Dendritic cell treated with granulocyte-macrophage colony-stimulating factor and Interleukin-4, amounts not matched to agents 40 ng/mL and 50 ng/mL, for 4 days (primary cell): ENCODE results near the gene TTN.
"Not testable (repeated sequence)": the region's sequence is repeated elsewhere in the genome, so short reads cannot be mapped to it uniquely, and the experiment has no call there.

Source experiments
- H3K27ac Mint-ChIP-seq: one replicate; pipeline ENCODE4 v1.8.0; 2022; ENCODE audit warnings: mild to moderate bottlenecking, mixed read lengths
- H3K27me3 Mint-ChIP-seq: one replicate; pipeline ENCODE4 v1.8.0; 2022; ENCODE audit warnings: mild to moderate bottlenecking, mixed read lengths
- H3K36me3 Mint-ChIP-seq: one replicate; pipeline ENCODE4 v1.8.0; 2022; ENCODE audit warnings: low read depth, mixed read lengths
- H3K4me1 Mint-ChIP-seq: one replicate; pipeline ENCODE4 v1.8.0; 2022; ENCODE audit warnings: low read depth, mixed read lengths
- H3K4me3 Mint-ChIP-seq: one replicate; pipeline ENCODE4 v1.8.0; 2022; ENCODE audit warnings: mild to moderate bottlenecking, moderate library complexity, mixed read lengths
- H3K9me3 Mint-ChIP-seq: one replicate; pipeline ENCODE4 v1.8.0; 2022; ENCODE audit warnings: mixed read lengths
- intact Hi-C: fragments of 100-400 bp; cut with micrococcal nuclease; formaldehyde crosslinking; loops from one replicate; pipeline ENCODE4 v1.15.0; 2022

The TTN gene

DNA sequence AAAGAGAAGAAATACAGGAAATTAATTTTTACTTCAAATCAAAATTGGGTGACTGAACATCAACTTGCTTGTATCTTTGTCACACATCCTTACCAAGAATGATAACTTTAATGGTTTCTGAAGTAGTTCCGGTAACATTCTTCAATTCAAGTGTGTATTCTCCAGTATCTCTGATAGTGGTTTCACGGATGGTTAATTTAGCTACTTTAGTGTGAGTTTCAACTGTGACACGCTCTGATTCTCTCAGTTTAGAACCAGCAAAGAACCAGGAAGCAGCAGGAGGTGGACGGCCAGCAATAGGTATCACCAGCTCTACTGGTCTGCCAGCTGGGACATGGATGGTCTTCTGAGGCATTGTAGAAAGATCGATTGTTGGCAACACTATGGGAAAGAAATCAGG, 264.7 kb downstream of the TTN start:
- Mint-ChIP-seq H3K27ac (no peak overlapping the region), H3K4me1 (no peaks in the 10 kb centered on the region), H3K27me3 (no peaks in the 10 kb centered on the region), H3K9me3 (peaks cover 4% of the 10 kb centered on the region), H3K4me3 (no peak overlapping the region), H3K36me3 (peaks cover 93% of the 10 kb centered on the region)
- intact Hi-C loops: no loop called here

DNA sequence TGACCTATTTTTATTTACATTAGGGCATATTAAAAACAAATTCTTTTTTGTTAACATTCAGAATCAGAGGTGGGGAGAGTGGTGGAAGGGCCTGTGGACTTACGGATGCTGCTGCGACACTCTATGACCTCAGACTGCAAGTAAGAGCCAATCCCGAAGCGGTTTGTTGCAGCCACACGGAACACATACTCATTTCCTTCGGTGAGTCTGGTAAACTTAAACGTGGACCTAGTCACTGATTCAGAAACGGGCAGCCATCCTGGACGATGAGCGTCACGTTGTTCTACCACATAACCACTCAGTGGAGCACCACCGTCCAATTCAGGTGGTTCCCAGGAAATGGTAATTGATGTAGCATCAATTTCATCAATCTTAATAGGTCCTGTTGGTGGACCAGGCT, 265.1 kb downstream of the TTN start:
- no peaks in the 10 kb centered on the region for H3K4me1 Mint-ChIP-seq
- H3K9me3 Mint-ChIP-seq: peaks cover under 1% of the 10 kb centered on the region
- intact Hi-C loops: no loop called here
- H3K27me3 Mint-ChIP-seq: no peaks in the 10 kb centered on the region
- no peak overlapping the region for H3K27ac Mint-ChIP-seq
- peaks cover 93% of the 10 kb centered on the region for H3K36me3 Mint-ChIP-seq
- H3K4me3 Mint-ChIP-seq: no peak overlapping the region

DNA sequence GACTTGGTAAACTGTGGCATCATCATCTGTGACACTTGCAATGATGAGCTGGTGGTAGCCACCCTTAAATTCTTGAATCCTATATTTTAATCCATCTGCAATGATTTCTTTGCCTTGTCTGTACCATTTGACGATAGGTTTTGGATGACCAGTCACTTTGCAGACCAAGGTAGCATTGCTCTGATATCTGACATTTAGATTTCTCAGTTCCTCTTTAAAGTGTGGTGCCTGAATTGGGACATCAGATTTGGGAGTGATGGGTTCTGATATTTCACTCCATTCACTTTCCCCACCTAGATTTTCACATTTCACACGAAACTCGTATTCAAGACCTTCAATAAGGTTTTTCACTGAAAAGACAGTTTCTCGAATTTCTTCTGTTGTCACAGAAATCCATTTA, 271.2 kb downstream of the TTN start:
- H3K9me3 Mint-ChIP-seq: no peaks in the 10 kb centered on the region
- peaks cover 94% of the 10 kb centered on the region for H3K36me3 Mint-ChIP-seq
- no peaks in the 10 kb centered on the region for H3K27me3 Mint-ChIP-seq
- H3K27ac Mint-ChIP-seq: no peak overlapping the region
- H3K4me3 Mint-ChIP-seq: no peak overlapping the region
- intact Hi-C loops: no loop called here
- peaks cover 28% of the 10 kb centered on the region for H3K4me1 Mint-ChIP-seq

DNA sequence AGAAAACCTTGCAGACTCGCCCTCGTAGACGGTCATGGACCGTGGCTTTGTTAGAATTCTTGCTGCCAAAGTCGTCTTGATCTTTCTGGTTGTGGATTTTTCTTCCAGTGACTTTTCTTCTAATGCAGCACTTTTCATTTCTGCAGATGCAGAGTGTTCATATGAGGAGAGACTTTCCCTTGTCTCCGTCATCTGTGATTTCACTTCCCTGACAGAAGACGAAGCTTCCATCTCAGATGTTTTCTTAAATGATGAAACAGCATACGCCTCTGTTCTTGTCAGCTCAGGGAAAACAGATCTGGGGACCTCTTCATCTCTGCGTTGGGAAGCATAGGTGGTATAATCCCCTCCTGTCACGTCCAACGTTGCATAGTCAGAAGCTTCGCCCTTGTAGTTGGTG, 276.1 kb downstream of the TTN start:
- H3K4me3 Mint-ChIP-seq: peak overlapping the region; percentile 71
- peaks cover 48% of the 10 kb centered on the region for H3K36me3 Mint-ChIP-seq
- H3K9me3 Mint-ChIP-seq: no peaks in the 10 kb centered on the region
- peak overlapping the region; percentile 98 for H3K27ac Mint-ChIP-seq
- no peaks in the 10 kb centered on the region for H3K27me3 Mint-ChIP-seq
- intact Hi-C loops: loop anchor here (2.0 kb wide), 1 partner anchor 50 kb away; the partner anchor contains the start of gene PLEKHA3
- peaks cover 56% of the 10 kb centered on the region for H3K4me1 Mint-ChIP-seq

DNA sequence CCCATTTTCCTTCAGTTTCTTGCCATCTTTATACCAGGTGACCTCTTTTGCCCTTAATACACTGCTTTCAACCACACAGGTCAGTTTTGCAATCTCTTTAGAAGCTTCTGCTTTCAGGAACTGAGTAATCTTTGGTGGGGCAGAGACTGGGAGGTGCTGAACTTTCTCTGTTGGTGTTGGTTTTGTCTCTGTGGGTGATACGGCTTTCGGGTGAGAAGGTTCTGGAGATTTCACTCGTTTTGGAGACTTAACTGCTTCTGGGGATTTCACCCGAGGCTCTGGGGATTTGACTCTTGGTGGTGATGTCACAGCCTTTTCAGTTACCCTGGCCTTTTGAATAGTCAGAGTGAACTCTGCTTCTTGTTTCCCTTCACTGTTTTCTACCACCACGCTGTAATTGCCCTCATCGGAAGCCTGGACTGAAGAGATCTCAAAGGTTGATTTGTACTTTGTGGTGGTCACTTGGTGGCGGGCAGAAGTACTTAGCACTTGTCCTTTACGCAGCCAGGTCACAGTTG, 276.5 kb downstream of the TTN start:
- Mint-ChIP-seq H3K27ac (peak overlapping the region; percentile 98), H3K4me3 (peak overlapping the region; percentile 71), H3K36me3 (peaks cover 43% of the 10 kb centered on the region), H3K27me3 (no peaks in the 10 kb centered on the region), H3K9me3 (no peaks in the 10 kb centered on the region), H3K4me1 (peaks cover 60% of the 10 kb centered on the region)
- intact Hi-C loops: loop anchor here (2.0 kb wide), 1 partner anchor 50 kb away; the partner anchor contains the start of gene PLEKHA3

DNA sequence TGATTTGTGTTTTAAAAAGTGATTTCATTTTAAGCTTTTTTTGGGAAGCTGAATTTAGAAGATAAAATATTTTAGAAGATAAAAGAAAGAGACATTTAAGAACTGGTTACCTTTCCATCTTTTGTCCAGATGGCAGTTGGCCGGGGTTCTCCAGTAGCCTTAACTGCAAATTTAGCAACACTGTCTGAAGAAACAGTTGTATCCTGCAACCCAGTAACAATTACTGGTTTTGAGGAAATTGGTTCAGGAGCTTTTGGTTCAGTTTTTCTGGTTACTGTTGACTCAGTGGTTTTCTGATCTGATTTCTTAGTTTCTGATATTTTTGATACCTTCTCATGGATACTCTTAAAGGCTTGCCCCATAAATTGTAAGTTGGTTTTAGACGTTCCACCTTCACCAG, 277.1 kb downstream of the TTN start:
- peaks cover 64% of the 10 kb centered on the region for H3K4me1 Mint-ChIP-seq
- H3K36me3 Mint-ChIP-seq: peaks cover 37% of the 10 kb centered on the region
- H3K4me3 Mint-ChIP-seq: peak overlapping the region; percentile 71
- peak overlapping the region; percentile 98 for H3K27ac Mint-ChIP-seq
- H3K9me3 Mint-ChIP-seq: no peaks in the 10 kb centered on the region
- intact Hi-C loops: loop anchor here (2.0 kb wide), 1 partner anchor 49 kb away; the partner anchor contains the start of gene PLEKHA3
- H3K27me3 Mint-ChIP-seq: no peaks in the 10 kb centered on the region

DNA sequence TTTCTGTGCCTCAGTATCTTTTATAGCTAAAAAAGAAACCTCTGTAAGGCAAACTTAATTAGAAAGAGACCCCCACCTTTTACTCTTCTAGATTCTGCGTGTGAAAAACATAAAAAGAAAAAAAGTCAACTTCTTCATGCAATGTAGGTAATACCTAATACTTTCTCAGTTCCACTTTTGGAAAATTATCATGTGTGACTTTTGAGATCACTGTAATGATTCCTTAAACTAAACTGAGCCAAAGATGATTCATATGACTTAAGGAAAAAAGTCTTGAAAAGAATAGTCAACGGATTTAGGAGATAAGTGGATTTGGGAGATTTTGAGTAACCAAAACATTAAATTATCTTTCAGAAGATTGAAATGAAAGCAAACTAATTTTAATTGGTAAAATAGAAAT, 278.0 kb downstream of the TTN start:
- Mint-ChIP-seq H3K4me1 (peaks cover 65% of the 10 kb centered on the region), H3K4me3 (no peak overlapping the region), H3K27ac (peak overlapping the region; percentile 68), H3K9me3 (no peaks in the 10 kb centered on the region), H3K27me3 (no peaks in the 10 kb centered on the region), H3K36me3 (peaks cover 28% of the 10 kb centered on the region)
- intact Hi-C loops: no loop called here

DNA sequence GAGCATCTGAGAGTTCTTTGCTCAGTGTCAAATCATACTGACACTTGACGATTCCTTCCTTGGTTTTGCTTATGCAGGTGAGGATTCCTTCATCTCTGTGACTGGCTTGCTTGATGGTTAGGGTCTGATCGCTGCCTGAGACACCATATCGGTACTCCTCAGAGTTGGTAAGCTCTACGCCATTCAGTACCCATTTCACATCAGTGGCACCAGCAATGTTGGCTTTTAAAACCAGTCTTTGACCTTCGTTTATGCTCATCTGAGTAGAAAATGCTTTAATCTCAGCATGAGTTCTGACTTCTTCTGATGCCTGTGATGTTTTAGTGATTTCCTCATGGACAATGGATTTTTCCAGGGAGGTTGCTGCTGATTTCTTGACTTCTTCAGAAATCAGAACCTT, 278.6 kb downstream of the TTN start:
- Mint-ChIP-seq H3K4me1 (peaks cover 66% of the 10 kb centered on the region), H3K27ac (peak overlapping the region; percentile 68), H3K4me3 (no peak overlapping the region), H3K27me3 (no peaks in the 10 kb centered on the region), H3K36me3 (peaks cover 26% of the 10 kb centered on the region), H3K9me3 (no peaks in the 10 kb centered on the region)
- intact Hi-C loops: no loop called here

DNA sequence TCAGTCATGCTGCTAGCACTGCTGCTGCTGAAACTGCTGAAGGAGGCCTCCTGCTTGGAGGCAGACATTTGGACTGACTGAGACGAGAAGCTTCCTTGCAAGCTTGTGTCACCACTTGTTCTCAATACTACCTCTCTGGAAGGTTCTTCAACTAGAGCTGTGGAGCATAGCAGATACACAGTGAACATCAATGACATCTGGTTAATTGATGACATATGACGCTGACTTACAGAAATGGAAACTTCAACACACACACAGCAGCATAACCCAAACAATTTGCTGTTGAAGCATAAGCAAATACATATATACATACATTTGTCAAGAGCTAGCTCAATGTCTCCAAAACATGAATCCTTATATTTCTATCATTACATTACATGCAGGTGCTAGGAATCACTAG, 279.6 kb downstream of the TTN start:
- H3K9me3 Mint-ChIP-seq: no peaks in the 10 kb centered on the region
- H3K27me3 Mint-ChIP-seq: no peaks in the 10 kb centered on the region
- intact Hi-C loops: no loop called here
- no peak overlapping the region for H3K4me3 Mint-ChIP-seq
- H3K27ac Mint-ChIP-seq: peak overlapping the region; percentile 68
- H3K4me1 Mint-ChIP-seq: peaks cover 61% of the 10 kb centered on the region
- peaks cover 25% of the 10 kb centered on the region for H3K36me3 Mint-ChIP-seq

DNA sequence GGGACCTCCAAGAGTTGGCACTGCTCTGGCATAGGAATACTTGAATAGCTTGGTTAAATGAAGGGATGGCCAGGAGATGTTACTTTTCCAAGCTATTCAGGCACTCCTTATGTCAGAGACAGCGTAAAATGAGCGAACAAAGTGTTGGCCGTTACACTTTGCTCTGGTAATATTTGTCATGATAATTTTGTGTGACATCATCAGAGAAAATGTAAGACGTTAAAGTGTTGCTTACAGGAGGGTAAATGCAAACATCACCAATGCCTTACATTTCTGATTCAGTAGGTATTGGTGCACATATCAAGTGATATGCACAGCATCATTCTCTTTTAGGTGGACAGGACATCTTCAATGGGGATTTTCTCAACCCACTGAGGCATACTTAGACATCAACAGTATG, 281.0 kb downstream of the TTN start:
- intact Hi-C loops: no loop called here
- peaks cover 48% of the 10 kb centered on the region for H3K4me1 Mint-ChIP-seq
- no peak overlapping the region for H3K27ac Mint-ChIP-seq
- H3K27me3 Mint-ChIP-seq: no peaks in the 10 kb centered on the region
- H3K9me3 Mint-ChIP-seq: no peaks in the 10 kb centered on the region
- H3K36me3 Mint-ChIP-seq: peaks cover 20% of the 10 kb centered on the region
- H3K4me3 Mint-ChIP-seq: no peak overlapping the region

DNA sequence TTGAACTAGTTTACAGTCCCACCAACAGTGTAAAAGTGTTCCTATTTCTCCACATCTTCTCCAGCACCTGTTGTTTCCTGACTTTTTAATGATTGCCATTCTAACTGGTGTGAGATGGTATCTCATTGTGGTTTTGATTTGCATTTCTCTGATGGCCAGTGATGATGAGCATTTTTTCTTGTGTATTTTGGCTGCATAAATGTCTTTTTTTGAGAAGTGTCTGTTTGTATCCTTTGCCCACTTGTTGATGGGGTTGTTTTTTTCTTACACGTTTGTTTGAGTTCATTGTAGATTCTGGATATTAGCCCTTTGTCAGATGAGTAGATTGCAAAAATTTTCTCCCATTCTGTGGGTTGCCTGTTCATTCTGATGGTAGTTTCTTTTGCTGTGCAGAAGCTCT, 281.8 kb downstream of the TTN start:
- H3K27me3 Mint-ChIP-seq, intact Hi-C loops, H3K9me3 Mint-ChIP-seq, H3K27ac Mint-ChIP-seq: not testable (repeated sequence)
- H3K36me3 Mint-ChIP-seq: peaks cover 20% of the 10 kb centered on the region
- H3K4me1 Mint-ChIP-seq: peaks cover 40% of the 10 kb centered on the region
- peak overlapping the region; percentile 2 for H3K4me3 Mint-ChIP-seq

DNA sequence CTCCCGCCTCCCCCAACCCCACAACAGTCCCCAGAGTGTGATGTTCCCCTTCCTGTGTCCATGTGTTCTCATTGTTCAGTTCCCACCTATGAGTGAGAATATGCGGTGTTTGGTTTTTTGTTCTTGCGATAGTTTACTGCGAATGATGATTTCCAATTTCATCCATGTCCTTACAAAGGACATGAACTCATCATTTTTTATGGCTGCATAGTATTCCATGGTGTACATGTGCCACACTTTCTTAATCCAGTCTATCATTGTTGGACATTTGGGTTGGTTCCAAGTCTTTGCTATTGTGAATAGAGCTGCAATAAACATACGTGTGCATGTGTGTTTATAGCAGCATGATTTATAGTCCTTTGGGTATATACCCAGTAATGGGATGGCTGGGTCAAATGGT, 282.2 kb downstream of the TTN start:
- H3K36me3 Mint-ChIP-seq: peaks cover 20% of the 10 kb centered on the region
- not testable (repeated sequence) for H3K27ac Mint-ChIP-seq

DNA sequence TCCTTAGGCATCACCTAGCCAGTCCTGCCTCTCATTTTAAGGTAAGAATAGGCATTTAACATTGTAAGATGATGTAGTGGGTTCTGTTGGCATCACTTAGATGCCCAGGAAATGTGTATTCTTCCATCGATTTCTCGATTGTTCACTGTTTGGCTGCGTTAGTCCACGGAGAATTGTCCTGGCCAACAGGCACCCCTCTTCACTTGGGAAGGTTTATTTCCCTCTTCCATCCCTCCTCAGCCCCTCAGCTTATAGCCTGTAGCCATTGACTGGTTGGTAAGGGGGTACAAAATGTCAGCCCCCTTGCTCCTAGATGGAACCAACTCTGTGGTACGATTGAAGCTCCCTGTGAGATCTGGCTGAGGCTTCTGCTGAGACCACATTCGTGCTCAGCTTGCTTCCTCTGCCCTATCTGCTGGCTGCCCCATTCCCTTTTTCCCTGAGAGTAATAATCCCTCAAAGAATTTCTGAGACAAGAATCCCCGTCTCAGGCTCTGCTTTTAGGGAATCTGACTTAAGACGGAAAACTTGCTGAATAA, 283.6 kb downstream of the TTN start:
- H3K27ac Mint-ChIP-seq: peak overlapping the region; percentile 86
- intact Hi-C loops: loop anchor here (2.0 kb wide), 2 partner anchors 43 to 73 kb away; partner anchors contain the start of genes PJVK, PLEKHA3 and PRKRA

More for the DNA sequence above, 282.2 kb downstream of the TTN start:
- peaks cover 37% of the 10 kb centered on the region for H3K4me1 Mint-ChIP-seq
- H3K27me3 Mint-ChIP-seq, H3K9me3 Mint-ChIP-seq, intact Hi-C loops, H3K4me3 Mint-ChIP-seq: not testable (repeated sequence)

DNA sequence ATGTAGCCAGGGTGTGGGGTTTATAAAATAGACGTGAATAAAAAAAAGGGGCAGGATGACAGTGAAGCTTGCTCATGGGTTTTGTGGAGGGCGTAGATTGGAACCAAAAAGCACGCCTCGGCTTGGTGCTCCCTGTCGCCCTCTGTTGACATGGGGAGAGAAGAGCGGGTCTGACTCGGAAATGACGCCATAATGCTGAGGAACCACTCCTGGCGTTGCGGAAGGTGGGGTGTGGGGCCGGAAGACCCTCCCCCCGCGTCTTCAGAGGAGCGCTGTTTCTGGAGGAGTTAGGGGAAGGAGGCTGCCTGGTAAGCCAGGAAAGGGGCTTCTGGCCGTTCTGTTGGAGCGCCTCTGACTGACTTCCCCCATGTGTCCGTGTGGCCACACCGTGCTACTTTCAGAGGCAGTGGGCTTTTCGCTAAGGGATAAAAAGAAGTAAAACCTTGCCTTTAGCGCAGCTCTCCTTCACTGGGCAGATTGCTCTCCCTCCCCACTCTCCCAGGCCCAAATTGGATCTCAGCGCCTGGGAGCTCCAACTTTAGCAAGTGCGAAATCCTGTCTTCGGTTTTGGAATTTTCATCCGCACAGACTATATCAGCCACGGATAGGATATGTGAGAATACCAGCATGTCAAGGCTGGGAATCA, 284.1 kb downstream of the TTN start:
- intact Hi-C loops: loop anchor here (2.0 kb wide), 2 partner anchors 42 to 72 kb away; partner anchors contain the start of genes PJVK, PLEKHA3 and PRKRA
- no peaks in the 10 kb centered on the region for H3K27me3 Mint-ChIP-seq
- H3K4me1 Mint-ChIP-seq: peaks cover 25% of the 10 kb centered on the region
- no peaks in the 10 kb centered on the region for H3K9me3 Mint-ChIP-seq
- peaks cover 29% of the 10 kb centered on the region for H3K36me3 Mint-ChIP-seq
- peak overlapping the region; percentile 84 for H3K4me3 Mint-ChIP-seq
- H3K27ac Mint-ChIP-seq: peak overlapping the region; percentile 86

More for the DNA sequence above, 283.6 kb downstream of the TTN start:
- H3K4me3 Mint-ChIP-seq: peak overlapping the region; percentile 84
- H3K4me1 Mint-ChIP-seq: peaks cover 30% of the 10 kb centered on the region
- no peaks in the 10 kb centered on the region for H3K9me3 Mint-ChIP-seq
- peaks cover 23% of the 10 kb centered on the region for H3K36me3 Mint-ChIP-seq
- H3K27me3 Mint-ChIP-seq: no peaks in the 10 kb centered on the region
